GM18511 (cell line): ENCODE data around the gene MGAT4B.

Source experiments
- ATAC-seq: cut with Tn5 transposase; IDR thresholded peaks from one replicate; pipeline ENCODE4 v1.9.1; 2021; ENCODE audit warnings: mild to moderate bottlenecking, moderate library complexity; ENCODE audit not compliant: unreplicated experiment

MGAT4B gene

DNA sequence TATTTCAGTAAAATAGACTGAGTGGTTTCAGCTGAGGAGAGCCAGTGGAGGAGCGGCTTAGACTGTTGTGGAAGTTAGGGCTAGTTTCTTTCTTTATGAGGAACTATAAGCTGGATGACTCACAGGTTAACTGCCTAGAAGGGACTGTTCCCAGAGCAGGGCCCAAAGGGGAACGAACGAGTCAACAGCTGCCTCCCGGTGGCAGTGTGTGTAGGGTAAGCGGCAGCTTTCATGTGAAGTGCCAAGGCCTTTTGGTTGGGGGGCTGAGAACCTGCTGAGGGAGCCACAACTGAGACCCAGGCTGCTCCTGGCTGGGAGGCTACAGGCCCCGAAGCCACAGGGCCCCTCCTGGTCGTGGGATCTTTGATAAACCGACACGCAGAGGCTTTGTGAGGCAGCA is 21.0 kb upstream of the MGAT4B start:
- ATAC-seq: no peak

DNA sequence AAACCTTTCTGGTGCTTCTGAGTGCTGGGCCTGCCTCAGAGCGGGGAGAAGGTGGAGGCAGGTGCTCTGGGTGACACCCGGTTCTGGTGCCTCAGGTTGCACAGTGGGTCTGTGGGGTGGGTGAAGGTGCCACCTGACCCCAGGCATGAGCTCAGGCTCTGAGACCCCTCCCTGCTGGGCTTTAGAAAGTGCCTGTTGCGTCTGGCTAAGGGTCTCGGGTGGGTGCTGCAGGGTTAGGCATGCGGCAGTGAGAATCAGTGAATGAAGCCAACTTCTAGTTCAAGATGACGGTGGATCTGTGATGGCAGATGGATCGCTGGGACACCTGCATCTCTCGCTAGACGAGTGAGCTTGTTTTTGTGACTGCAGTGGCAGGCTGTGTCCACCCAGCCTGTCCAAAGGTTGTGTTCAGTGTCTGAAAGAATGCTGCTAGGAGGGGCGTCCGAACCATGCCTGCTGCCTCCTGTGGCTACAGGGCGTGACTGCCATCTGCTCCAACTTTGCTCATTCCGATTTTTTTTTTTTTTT is 19.1 kb upstream of the MGAT4B start:
- no peak for ATAC-seq

DNA sequence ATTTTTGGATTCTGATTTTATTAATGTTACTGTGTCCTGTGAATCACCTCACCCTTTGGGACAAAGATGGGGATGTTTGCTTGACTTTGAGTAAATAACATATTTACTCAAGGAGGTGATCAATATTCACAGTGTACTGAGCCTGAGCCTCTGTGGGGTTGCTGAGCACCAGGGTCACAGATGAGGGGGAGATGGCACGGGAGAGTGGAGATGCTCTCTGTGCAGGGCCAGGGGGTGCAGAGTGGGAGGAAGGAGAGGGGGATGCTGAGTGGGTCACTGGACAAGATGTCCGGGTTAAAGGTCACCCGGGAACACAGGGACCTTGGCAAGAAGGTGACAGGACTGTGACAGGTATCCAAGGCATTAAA is 18.1 kb upstream of the MGAT4B start:
- no peak for ATAC-seq

DNA sequence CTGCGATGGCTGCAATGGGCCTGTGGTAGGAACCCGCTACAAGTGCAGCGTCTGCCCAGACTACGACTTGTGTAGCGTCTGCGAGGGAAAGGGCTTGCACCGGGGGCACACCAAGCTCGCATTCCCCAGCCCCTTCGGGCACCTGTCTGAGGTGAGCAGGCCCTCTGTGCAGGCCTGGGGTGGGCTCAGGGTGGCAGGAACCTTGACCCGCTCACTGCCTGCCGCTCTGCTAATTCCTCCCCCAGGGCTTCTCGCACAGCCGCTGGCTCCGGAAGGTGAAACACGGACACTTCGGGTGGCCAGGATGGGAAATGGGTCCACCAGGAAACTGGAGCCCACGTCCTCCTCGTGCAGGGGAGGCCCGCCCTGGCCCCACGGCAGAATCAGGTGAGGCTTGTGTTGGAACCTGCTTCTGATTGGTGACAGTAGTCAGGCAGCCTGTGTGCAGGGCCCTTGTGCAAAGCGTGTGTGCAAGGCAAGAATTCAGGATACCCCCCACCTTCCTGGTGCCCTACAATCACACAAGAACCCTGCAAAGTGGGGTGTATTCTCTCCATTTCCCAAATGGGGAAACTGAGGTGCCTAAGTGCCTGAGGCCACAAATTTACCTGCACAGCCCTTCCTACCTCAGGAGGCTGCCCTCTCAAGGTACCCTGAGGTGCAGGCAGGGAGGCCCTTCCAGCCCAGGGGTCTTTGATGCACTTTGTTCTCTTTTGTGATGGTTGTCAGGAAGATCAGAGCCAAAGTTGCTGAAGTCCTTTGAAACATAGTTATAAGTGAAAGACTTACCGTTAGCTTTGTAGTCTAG is 17.5 kb upstream of the MGAT4B start:
- no peak for ATAC-seq

DNA sequence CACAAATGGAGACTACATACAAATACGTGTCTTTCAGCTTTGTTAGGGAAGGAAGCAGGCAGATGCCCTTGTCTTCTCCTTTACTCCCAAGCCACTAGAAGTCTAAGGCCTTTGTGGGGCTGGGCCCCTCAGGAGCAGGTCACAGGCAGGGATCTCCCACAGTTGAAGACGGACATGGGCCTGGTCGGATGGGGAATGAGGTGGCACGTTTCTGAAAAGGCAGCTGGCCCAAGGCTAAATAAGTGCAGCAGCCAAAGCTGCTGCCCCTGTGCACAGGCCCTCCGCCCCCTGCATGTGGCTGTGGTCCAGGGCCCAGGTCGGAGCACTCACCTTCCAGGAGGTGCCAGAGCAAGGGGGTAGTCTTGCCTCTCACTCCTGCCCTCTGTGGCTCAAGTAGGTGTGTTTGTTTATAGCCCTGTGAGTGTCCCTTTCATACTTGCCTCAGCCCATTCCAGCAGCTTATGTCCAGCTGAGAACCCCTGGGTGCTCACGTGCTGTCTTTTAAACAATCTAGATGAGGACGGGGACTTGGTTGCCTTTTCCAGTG is 15.9 kb upstream of the MGAT4B start:
- no peak for ATAC-seq

DNA sequence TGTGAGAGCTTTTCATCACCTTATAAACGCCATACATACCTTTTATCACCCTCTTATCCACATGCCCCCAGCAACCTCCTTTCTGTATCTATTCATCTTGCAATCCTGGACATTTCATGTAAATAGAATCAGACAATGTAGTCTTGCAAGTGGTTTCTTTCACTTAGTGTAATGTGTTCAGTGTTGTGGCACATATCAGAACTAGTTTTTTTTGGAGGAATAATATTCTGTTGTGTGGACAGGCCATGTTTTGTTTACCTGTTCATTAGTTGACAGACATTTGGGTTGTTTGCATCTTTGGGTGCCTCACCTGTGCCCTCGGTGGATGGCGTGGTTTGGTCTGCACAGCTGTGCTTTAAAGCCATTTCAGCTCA is 15.4 kb upstream of the MGAT4B start:
- no peak for ATAC-seq

DNA sequence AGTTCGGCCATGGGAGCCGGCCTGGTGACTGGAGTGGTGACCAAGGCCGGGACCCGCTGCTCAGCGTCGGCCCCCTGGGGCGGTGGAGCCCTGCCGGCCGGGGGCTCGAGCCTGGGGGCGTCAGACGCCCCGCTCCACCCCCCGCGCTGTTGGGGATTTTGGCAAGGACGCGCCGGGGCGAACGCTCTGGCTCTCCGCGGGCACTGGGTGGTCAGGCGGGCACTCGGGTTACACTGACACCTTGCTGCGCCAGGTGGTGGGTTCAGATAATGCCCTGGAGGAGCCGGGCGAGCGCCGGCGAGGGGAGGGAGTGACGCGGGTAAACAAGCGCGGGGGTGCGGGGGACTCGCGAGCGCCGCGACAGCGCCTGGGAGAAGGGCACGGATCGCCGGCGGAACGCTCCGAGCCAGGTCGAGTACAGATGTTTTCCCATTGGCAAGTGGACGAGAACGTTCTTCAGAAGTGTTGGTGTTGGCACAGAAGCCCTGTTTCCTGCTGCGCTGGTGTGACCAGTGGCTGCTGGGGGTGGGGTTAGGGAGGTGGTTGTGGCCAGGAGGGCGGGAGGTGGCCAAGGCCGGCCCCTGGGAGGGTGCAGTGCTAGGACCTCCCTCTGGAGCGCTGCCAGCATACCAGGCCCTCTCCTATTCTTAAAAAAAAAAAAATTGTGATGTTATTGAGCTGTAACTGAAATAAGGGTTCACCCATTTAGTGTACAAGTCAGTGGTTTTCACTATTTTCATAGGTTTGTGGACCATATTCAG is 14.8 kb upstream of the MGAT4B start:
- peak; percentile 50 for ATAC-seq

DNA sequence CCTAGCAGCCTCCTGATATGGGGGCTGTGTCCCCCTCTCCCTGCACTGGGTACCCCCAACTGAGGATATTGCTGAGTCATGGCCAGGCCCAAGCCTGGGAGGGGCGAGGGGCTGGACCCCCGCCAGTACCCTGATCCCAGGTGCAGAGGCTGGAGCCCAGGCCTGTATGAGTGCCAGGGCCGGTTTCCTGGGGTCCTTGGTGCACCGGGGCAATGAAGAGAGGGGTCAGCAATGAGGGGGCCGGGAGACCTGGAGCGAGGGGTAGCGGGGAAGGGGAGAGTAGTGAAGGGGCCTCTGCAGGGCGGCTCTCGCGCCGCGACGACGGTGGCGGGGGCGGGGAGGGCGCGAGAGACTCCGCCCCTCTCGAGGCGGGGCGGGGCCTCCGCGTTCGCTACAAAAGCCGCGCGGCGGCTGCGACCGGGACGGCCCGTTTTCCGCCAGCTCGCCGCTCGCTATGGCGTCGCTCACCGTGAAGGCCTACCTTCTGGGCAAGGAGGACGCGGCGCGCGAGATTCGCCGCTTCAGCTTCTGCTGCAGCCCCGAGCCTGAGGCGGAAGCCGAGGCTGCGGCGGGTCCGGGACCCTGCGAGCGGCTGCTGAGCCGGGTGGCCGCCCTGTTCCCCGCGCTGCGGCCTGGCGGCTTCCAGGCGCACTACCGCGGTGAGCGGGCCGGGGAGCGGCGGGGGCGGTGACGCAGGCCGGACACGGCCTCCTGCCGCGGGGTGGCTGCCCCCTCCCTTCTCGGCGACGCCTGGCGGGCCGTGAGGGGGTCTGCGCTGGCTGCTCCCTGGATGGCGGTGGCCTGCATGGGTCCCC is 14.0 kb upstream of the MGAT4B start, which contains the start of gene SQSTM1:
SQSTM1 (plus strand) TSS at position 423 of the 815 bp plus-strand sequence; CDS start at position 455, 32 bp downstream.
- ATAC-seq: peak; percentile 36

DNA sequence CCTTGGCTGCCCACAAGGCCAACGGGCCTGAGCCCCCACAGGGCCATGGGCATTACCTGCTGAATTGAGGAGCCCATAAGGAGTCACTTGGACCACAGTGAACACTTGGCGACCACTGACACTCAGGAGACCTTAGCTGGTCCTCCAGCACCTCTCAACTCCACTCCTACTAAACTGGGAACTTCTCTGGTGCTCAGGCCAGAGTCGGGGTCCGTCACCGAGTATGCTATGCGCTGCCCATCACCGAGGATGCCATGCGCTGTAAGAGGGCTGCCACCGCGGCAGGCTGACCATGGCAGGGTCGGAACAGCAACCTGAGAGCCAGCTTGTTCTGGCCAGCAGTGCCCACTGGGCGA is 13.4 kb upstream of the MGAT4B start:
- no peak for ATAC-seq

DNA sequence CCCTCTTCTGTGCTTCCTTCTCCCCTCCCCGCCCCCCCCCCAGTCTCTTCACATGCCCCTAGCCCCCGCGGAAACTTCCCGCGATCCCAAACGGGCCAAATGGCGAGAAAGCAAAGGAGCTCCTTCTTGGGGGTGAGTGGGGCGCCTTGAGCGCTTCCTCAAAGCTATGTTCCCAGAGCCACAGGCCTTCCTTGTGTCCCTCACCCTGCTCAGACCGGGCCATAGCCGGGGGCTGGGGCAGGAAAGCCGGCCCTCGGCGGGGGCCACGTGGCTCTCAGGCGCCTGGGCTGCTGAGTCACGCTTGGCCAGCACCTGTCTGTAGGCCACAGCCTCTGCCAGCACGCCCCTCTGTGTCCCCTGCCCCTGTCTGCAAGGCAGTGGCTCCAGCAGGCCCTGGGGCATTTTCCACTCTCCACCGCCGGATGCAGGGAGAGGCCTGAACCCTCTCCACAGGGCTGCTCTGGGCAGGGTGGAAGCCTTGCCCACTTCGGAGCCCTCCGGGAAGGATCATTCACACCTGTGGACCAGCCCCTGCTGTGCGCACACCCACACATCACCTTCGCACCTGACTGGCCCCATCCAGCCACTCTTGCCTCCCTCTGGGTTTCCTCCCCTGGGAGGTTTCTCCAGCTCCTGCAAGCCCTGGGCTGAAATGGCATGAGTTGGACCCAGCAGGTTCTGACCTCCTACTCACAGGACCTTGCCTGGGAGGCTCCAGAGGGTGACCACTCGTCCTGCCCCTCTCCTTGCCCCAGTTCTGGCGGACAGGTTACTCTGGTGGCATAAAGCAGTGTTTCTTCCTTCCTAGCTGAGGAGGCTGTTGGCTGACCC is 12.8 kb upstream of the MGAT4B start:
- peak; percentile 33 for ATAC-seq

DNA sequence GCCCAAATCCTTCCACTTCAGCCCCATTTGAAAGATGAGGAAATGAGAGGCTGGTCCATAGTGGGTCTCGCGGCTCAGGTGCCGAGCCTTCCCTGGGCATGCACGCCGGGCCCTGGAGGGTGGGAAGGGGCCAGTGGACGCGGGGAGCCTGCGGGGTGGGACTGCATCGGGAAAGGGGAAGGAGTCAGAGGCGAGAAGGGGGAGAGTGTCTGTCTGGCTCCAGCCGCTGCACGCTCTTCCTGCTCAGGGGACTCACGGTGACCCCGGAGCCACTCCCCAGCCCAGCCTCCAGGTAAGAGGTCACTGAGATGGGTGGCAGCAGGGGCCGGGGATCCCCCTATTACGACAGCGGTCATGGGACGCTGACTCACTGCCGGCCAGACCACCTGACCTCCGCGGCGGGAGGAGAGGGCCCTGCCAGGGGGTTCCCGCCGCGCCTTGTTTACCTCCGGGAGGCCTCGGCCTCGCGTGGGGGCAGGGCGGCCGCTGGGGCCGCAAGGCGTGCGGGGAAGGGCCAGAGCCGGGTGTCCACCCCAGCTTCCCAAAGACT is 12.2 kb upstream of the MGAT4B start:
- ATAC-seq: peak; percentile 71

DNA sequence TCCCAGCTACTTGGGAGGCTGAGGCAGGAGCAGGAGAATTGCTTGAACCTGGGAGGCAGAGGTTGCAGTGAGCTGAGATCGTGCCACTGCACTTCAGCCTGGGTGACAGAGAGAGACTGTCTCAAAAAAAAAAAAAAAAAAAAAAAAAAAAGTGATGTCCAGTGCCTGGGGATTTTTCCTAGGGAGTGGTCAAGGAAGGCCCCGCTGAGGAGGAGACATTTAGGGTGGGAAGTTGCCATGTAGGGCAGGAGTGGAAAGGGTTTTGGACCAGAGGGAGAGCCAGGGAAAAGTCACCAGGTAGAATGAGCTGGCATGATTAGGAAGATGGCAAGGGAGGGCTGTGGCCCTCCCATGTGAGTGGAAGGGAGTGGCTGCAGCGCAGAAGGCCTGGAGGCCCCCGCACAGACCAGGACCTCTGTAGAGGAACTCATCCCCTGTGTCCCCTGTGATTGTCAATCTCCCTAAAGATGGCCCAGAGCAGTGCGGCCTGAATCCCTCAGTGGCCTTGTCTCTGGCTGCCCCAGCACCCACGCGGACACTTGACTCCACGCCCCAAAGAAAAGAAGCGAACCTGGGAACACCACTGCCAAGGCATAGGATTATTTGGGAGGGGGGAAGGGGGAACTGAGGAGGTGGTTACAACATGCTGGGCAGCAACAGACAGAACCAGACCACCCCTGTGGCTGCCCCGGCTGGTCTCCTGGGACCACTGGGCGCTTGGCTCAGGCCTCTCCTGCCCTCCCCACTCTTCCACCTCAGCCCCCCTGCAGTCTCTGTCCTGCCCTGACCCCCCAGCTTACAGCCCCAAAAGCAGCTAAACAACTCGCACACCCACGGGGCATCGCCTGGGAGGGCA is 11.5 kb upstream of the MGAT4B start:
- no peak for ATAC-seq

DNA sequence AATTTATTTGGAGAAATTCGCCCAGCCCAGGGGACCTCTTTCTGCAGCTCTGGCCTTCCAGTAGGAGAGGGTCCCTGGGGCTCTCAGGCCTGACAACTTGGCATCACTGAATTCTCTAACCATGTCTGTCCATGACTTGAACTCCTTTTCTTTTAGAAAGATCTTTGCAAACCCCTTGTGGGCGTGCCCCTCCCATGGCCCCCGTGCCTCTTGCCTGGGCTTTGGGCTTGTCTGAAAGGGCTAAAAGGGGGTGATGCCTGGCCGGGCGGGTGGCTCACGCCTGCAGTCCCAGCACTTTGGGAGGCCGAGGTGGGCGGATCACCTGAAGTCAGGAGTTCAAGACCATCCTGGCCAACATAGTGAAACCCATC is 10.8 kb upstream of the MGAT4B start:
- ATAC-seq: no peak

DNA sequence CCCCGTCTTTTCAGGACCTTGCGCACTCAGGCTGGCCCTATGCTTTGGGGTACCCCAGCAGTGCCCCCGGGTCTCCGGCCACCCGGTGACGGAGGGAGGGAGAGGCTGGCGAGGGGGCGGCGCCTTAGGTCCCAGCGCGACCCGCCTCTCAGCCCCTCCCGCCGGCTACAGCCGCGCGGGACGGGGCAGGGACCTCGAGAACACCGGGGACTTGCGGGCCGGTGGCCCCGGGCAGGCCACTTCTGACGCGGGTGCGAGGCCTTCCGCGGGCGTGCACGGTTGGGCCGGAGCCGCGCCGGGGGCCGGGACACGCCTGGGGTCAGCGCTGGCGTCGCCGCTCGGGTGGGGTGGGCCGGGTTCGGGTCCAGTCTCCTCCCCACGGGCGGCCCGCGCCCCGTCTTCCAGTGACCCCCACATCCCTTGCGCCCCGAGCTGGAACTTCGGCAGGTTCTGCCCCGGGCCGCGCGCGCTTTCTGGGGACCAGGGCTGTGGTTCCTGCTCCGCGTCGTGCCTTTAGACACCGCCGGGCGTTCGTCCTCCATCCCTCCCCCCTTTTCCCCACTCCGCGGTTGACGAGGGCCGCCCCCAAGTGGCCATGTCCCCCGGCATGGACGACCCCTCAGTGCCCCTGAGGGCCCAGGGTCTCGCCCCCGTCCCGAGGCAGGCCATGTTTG is 10.3 kb upstream of the MGAT4B start:
- no peak for ATAC-seq

DNA sequence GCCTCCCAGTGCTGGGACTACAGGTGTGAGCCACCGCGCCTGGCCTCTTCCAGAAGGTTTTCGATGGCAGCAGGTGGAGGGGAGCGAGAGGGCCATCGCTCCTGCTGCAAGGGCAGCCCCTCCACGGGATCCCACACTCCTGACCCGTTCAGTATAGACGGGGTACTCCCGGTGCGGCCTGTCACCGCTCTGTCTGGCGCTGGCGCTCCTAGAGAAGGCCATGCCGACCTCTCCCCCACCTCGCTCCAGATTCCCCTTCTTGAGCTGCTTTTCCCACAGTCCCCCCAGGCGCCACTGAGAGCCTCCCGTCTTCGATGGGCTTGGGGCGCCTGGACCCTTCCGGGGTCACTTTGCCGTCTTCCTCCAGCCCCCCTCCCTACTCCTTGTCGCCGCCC is 9.7 kb upstream of the MGAT4B start:
- ATAC-seq: no peak

DNA sequence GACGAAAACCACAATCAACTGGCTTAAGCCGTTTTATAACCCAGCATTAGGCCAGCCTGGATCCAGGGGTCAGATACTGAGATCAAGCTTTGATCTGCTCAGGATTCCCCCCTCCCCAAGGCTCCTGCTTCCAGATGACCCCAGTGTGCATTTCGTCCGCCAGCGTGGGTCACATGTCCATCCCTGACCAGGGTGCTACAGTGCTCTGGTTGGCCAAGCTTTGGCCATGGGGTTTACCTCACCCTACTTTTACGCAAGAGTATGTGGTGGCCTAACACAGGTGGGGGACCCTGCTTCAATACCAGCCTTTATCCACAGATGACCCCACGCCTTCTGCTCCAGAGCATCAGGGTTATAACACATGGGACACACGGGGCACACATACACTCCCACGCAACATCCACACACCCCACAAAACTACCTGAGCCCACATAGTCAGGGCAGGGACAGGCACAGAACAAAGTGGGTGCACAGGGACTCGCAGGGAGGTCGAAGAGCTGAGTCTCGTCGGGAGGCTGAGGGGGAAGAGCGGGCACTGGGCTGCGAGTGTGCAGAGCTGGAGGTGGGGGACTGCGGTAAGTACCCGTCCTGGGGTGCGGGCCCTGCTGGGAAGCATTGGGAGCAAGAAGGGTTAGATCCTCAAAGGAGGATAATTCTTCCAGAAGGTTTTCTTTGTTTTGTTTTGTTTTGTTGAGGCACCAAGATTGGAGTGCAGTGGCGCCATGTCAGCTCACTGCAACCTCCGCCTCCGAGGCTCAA is 9.0 kb upstream of the MGAT4B start:
- ATAC-seq: no peak

DNA sequence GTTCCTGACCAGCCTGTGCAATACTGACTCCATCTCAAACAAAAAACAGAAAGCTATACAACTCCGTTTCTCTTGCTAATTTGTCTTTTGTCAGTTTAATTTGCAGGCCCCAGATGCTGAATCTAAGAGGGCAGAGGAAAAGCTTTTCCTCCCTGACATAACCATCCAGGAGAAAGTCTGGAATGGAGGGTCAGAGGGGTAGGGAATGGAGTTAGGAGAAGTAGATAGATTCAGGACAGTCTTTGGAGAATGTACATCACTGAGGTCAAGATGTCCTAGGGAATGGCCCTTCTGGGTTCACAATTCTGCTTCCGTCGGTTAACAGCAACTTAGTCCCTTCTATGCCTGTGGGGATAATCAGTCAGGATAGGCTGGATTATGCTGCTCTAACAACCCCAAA is 7.4 kb upstream of the MGAT4B start:
- ATAC-seq: no peak
